A673 (cell line): Measurements from ENCODE around the gene AJAP1. TPM values are rescaled to one million over a fixed set of nuclear protein-coding genes. Genes with fewer than 3 reads are reported as not detected.

ENCODE experiments used
- BruUV-seq: library from RNA; stranded (reverse); fragments of 400-500 nt; replicated peaks from 2 replicates; lab custom pipeline; 2021; lab: Mats Ljungman, UMichigan
- CTCF ChIA-PET: fragments of 300-600 bp; sonication (Branson Sonifier 250); formaldehyde crosslinking; loops from one replicate; lab custom pipeline; 2022; ENCODE audit warnings: antibody characterized with exemption; lab: Charles Lee
- POLR2A ChIA-PET: fragments of 300-600 bp; sonication (Branson Sonifier 250); formaldehyde crosslinking; loops from one replicate; lab custom pipeline; 2022; ENCODE audit warnings: antibody characterized with exemption; ENCODE audit not compliant: low non-redundant PET; lab: Charles Lee
- DNase-seq: peaks from one replicate; pipeline ENCODE4 v3.0.0-alpha.2; 2015; ENCODE audit warnings: low spot score
- H3K27ac ChIP-seq: fragments of 200-600 bp; sonication (generic); 2 replicates; pipeline ENCODE4 v1.5.1; 2016; ENCODE audit warnings: mixed run types, low read depth, mild to moderate bottlenecking, mixed read lengths, antibody characterized with exemption, low read length; ENCODE audit not compliant: poor library complexity, severe bottlenecking
- H3K27me3 ChIP-seq: fragments of 200-600 bp; sonication (generic); replicated peaks from 2 replicates; pipeline ENCODE4 v1.6.1; 2017; ENCODE audit warnings: mixed run types, low read depth, mild to moderate bottlenecking, mixed read lengths, antibody characterized with exemption, low read length; ENCODE audit not compliant: insufficient read depth, poor library complexity
- H3K36me3 ChIP-seq: fragments of 200-600 bp; sonication (generic); 2 replicates; pipeline ENCODE4 v1.6.1; 2016; ENCODE audit warnings: mixed run types, mild to moderate bottlenecking, mixed read lengths, antibody characterized with exemption, low read length; ENCODE audit not compliant: insufficient read depth, poor library complexity, severe bottlenecking
- H3K4me1 ChIP-seq: fragments of 200-600 bp; sonication (generic); 2 replicates; pipeline ENCODE4 v1.6.1; 2017; ENCODE audit warnings: mixed run types, mild to moderate bottlenecking, mixed read lengths, antibody characterized with exemption, low read length; ENCODE audit not compliant: insufficient read depth, poor library complexity, severe bottlenecking
- H3K4me3 ChIP-seq: fragments of 200-600 bp; sonication (generic); 2 replicates; pipeline ENCODE4 v1.5.1; 2016; ENCODE audit warnings: low read depth, mixed run types, mild to moderate bottlenecking, mixed read lengths, low read length; ENCODE audit not compliant: poor library complexity, severe bottlenecking
- H3K9me3 ChIP-seq: fragments of 200-600 bp; sonication (generic); 2 replicates; pipeline ENCODE4 v1.6.1; 2016; ENCODE audit warnings: mixed run types, low read depth, mild to moderate bottlenecking, mixed read lengths, antibody characterized with exemption, low read length; ENCODE audit not compliant: poor library complexity, severe bottlenecking
- CTCF ChIP-seq: fragments of 300-800, 200-600 bp; sonication (generic); conservative IDR thresholded peaks from 2 replicates; pipeline ENCODE4 v1.5.1; 2017; ENCODE audit warnings: low read depth, mild to moderate bottlenecking, antibody characterized with exemption, low read length, moderate library complexity, mixed read lengths
- EZH2 ChIP-seq: fragments of 200-600 bp; sonication (generic); IDR thresholded peaks from 2 replicates; pipeline ENCODE4 v1.6.1; 2017; ENCODE audit warnings: borderline replicate concordance, low read depth, mild to moderate bottlenecking, mixed read lengths, antibody characterized with exemption, low read length; ENCODE audit not compliant: poor library complexity, severe bottlenecking
- intact Hi-C: fragments of 100-400 bp; cut with micrococcal nuclease; formaldehyde crosslinking; loops from one replicate; pipeline ENCODE4 v1.10.0; 2022; ENCODE audit not compliant: unreplicated experiment
- total RNA-seq: library from RNA; stranded (reverse); gene quantifications from 2 replicates; pipeline ENCODE4 v1.2.3, GENCODE V29; 2021

Gene AJAP1
- total RNA-seq, 1 experiment from 2014 or later = not detected

GRCh38 chr1:4676253-4676652 lies 21.8 kb downstream of the AJAP1 start:
- Histone ChIP-seq H3K4me1 (no peaks in the 10 kb centered on the region), H3K27ac (no peak overlapping the region), H3K27me3 (peaks cover 29% of the 10 kb centered on the region), H3K9me3 (peaks cover 4% of the 10 kb centered on the region), H3K36me3 (no peaks in the 10 kb centered on the region), H3K4me3 (no peak overlapping the region)
- DNase-seq = no peak
- intact Hi-C loops = no loop called here
- ChIA-PET POLR2A (no interaction called here), CTCF (no interaction called here)
- TF ChIP-seq EZH2 (no peak), CTCF (no peak)
- BruUV-seq = no TSS peak

- TF ChIP-seq EZH2 (no peak), CTCF (no peak)
- Histone ChIP-seq H3K27me3 (peaks cover 24% of the 10 kb centered on the region), H3K4me3 (no peak overlapping the region), H3K9me3 (peaks cover 4% of the 10 kb centered on the region), H3K4me1 (no peaks in the 10 kb centered on the region), H3K27ac (no peak overlapping the region), H3K36me3 (no peaks in the 10 kb centered on the region)
- ChIA-PET CTCF (no interaction called here), POLR2A (no interaction called here)
- BruUV-seq = no TSS peak
- intact Hi-C loops = no loop called here
- no peak for DNase-seq
These were observed 23.2 kb downstream of the AJAP1 start for GRCh38 chr1:4677608-4678007.

GRCh38 chr1:4678066-4678717 lies 23.8 kb downstream of the AJAP1 start:
- H3K9me3 ChIP-seq = peaks cover 4% of the 10 kb centered on the region
- intact Hi-C loops = no loop called here
- TF ChIP-seq CTCF = no peak
- no peak for TF ChIP-seq EZH2
- BruUV-seq = no TSS peak
- ChIA-PET POLR2A (no interaction called here), CTCF (no interaction called here)
- H3K4me1 ChIP-seq = no peaks in the 10 kb centered on the region
- no peak overlapping the region for H3K27ac ChIP-seq
- no peak overlapping the region for H3K4me3 ChIP-seq
- no peak for DNase-seq
- H3K36me3 ChIP-seq = no peaks in the 10 kb centered on the region
- H3K27me3 ChIP-seq = peaks cover 20% of the 10 kb centered on the region
